DOHH2 (cell line): ENCODE measurements around the gene LTC4S.
A peak's percentile ranks its signal among the peaks of the same experiment; 100 is the strongest.

Source experiments
- H3F3A ChIP-seq: fragments of 200-600 bp; sonication (generic), shearing (Covaris generic); 2 replicates; pipeline ENCODE4 v1.6.0; 2016; ENCODE audit warnings: antibody characterized with exemption, mild to moderate bottlenecking; ENCODE audit not compliant: control insufficient read depth, insufficient read depth
- H3K27ac ChIP-seq: fragments of 200-600 bp; sonication (generic); 2 replicates; pipeline ENCODE4 v1.5.1; 2014; ENCODE audit warnings: low read depth, mild to moderate bottlenecking, low read length, moderate library complexity
- H3K27me3 ChIP-seq: fragments of 200-600 bp; sonication (generic); 2 replicates; pipeline ENCODE4 v1.6.1; 2014; ENCODE audit warnings: mild to moderate bottlenecking, low read length, mixed read lengths; ENCODE audit not compliant: control insufficient read depth
- H3K36me3 ChIP-seq: fragments of 200-600 bp; sonication (generic); 2 replicates; pipeline ENCODE4 v1.6.1; 2014; ENCODE audit warnings: mild to moderate bottlenecking, low read length, moderate library complexity, mixed read lengths; ENCODE audit not compliant: control insufficient read depth
- H3K4me1 ChIP-seq: fragments of 200-600 bp; sonication (generic); 2 replicates; pipeline ENCODE4 v1.6.1; 2014; ENCODE audit warnings: mild to moderate bottlenecking, low read length, mixed read lengths; ENCODE audit not compliant: control insufficient read depth
- H3K4me2 ChIP-seq: fragments of 200-600 bp; sonication (generic); 2 replicates; pipeline ENCODE4 v1.6.0; 2014; ENCODE audit warnings: mild to moderate bottlenecking, low read length, moderate library complexity
- H3K4me3 ChIP-seq: fragments of 200-600 bp; sonication (generic); 2 replicates; pipeline ENCODE4 v1.5.1; 2014; ENCODE audit warnings: mild to moderate bottlenecking, low read length, mixed read lengths
- H3K79me2 ChIP-seq: fragments of 200-600 bp; sonication (generic); 2 replicates; pipeline ENCODE4 v1.6.1; 2014; ENCODE audit warnings: mild to moderate bottlenecking, low read length, mixed read lengths; ENCODE audit not compliant: control insufficient read depth
- H3K9me2 ChIP-seq: fragments of 200-600 bp; sonication (generic); replicated peaks from 2 replicates; pipeline ENCODE4 v1.6.1; 2014; ENCODE audit warnings: mild to moderate bottlenecking, low read length, mixed read lengths; ENCODE audit not compliant: control insufficient read depth
- H3K9me3 ChIP-seq: fragments of 200-600 bp; sonication (generic); 2 replicates; pipeline ENCODE4 v1.6.1; 2014; ENCODE audit warnings: antibody characterized with exemption, low read length, mixed read lengths; ENCODE audit not compliant: control insufficient read depth, insufficient read depth
- H4K20me1 ChIP-seq: fragments of 200-600 bp; sonication (generic); 2 replicates; pipeline ENCODE4 v1.6.0; 2014; ENCODE audit warnings: low read depth, mild to moderate bottlenecking, antibody characterized with exemption, low read length, moderate library complexity; ENCODE audit not compliant: control insufficient read depth, insufficient read depth
- EZH2phosphoT487 ChIP-seq: fragments of 200-600 bp; sonication (generic); IDR thresholded peaks from 2 replicates; pipeline ENCODE4 v1.6.1; 2017; ENCODE audit warnings: borderline replicate concordance, mild to moderate bottlenecking, antibody characterized with exemption, low read length, moderate library complexity, mixed read lengths
- TF ChIP-seq, protein P1 (sequence below): fragments of 200-600 bp; sonication (generic); IDR thresholded peaks from one replicate; pipeline ENCODE4 v1.5.1; 2014; ENCODE audit warnings: antibody characterized with exemption, mild to moderate bottlenecking, low read depth, low read length; ENCODE audit not compliant: poor library complexity, severe bottlenecking

Gene LTC4S

DNA sequence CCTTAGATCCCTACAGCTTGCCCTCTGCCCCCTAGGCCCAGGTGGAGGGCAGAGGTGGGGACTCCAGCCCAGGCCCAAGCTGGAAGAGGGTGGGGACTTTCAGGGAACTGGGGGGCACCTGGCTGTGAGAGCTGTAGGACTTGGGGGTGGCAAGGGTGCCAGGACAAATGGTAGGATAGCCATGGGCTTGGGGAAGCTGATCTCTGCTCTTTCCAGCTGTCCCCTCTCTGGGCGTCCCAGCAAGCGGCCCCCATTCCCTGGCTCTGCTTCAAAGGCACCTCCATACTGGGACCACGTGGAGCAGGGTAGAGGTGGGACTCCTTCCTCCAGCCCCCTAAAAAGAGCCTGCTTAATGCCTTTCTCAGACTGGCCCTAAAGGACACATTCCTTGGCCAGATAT lies 385 bp downstream of the LTC4S start:
- peaks cover 23% of the 10 kb centered on the region for H3K4me1 ChIP-seq
- no peaks in the 10 kb centered on the region; the same call in 1 of the 2 replicates for H3F3A ChIP-seq
- H3K27me3 ChIP-seq: no peaks in the 10 kb centered on the region
- no peak overlapping the region for H3K27ac ChIP-seq
- H3K9me3 ChIP-seq: no peaks in the 10 kb centered on the region
- H3K79me2 ChIP-seq: no peaks in the 10 kb centered on the region
- peaks cover 20% of the 10 kb centered on the region; the same call in 1 of the 2 replicates for H3K36me3 ChIP-seq
- no peak overlapping the region for H3K4me3 ChIP-seq
- no peaks in the 10 kb centered on the region for H4K20me1 ChIP-seq
- H3K9me2 ChIP-seq: no peaks in the 10 kb centered on the region
- TF ChIP-seq EZH2phosphoT487: no peak
- TF ChIP-seq, protein P1, sequence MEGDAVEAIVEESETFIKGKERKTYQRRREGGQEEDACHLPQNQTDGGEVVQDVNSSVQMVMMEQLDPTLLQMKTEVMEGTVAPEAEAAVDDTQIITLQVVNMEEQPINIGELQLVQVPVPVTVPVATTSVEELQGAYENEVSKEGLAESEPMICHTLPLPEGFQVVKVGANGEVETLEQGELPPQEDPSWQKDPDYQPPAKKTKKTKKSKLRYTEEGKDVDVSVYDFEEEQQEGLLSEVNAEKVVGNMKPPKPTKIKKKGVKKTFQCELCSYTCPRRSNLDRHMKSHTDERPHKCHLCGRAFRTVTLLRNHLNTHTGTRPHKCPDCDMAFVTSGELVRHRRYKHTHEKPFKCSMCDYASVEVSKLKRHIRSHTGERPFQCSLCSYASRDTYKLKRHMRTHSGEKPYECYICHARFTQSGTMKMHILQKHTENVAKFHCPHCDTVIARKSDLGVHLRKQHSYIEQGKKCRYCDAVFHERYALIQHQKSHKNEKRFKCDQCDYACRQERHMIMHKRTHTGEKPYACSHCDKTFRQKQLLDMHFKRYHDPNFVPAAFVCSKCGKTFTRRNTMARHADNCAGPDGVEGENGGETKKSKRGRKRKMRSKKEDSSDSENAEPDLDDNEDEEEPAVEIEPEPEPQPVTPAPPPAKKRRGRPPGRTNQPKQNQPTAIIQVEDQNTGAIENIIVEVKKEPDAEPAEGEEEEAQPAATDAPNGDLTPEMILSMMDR: no peak
- peak overlapping the region; percentile 85; the same call in 1 of the 2 replicates for H3K4me2 ChIP-seq

DNA sequence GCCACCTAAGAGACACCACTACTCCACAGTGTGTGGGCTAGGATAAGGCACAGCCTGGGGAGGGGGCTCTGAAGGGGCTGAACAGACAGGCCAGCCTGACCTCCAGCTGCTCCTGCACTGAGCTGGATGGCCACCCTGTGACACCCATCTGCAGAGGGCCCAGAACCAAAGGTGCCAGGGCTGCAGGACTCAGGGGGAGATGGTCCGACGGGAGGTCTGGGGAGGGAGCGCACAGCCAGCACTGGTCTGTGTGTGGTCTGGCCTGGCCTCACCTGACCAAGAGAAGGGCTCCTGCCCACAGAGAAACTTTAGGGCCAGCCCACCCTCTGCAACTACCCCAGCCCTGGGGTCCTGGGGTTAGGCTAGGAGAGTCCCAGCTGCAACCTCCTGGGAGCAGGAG lies 789 bp downstream of the LTC4S start:
- no peak for TF ChIP-seq EZH2phosphoT487
- TF ChIP-seq, protein P1: no peak
- Histone ChIP-seq H3K36me3 (peaks cover 24% of the 10 kb centered on the region; the same call in 1 of the 2 replicates), H4K20me1 (no peaks in the 10 kb centered on the region), H3F3A (no peaks in the 10 kb centered on the region; the same call in 1 of the 2 replicates), H3K4me1 (peaks cover 23% of the 10 kb centered on the region), H3K4me2 (peak overlapping the region; percentile 85), H3K4me3 (peak overlapping the region; percentile 91), H3K9me2 (no peaks in the 10 kb centered on the region), H3K9me3 (no peaks in the 10 kb centered on the region), H3K79me2 (no peaks in the 10 kb centered on the region), H3K27me3 (no peaks in the 10 kb centered on the region), H3K27ac (no peak overlapping the region)

DNA sequence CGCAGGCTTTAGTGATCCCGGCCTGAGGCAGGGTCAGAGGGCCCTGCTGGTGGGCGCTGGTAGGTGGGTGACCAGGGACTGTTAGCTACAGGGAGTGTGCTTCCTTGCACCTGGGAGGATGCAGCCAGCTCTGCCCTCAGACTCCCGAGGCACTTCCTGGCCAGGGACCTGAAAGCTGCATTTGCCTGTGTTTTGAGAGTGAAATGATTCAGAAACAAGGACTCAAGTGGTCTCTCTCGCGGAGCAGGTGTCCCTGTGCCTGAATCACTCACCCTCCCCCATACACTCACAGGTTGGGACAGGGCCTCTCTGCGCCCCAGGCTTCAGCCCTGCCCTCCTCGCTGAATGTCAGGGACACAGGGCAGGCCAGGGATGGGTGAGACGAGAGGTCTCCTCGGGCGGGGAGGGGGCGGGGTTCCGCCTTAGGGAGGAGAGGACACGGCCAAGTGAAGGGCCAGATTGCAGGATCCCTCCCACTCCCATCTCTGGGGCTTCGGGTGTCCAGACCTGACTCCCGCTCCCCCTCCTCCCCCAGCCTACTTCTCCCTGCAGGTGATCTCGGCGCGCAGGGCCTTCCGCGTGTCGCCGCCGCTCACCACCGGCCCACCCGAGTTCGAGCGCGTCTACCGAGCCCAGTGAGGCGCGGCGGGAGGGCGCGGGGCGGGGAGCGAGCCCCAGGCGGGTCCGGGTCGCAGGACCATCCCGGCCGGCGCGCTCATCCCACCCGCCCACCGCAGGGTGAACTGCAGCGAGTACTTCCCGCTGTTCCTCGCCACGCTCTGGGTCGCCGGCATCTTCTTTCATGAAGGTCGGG lies 1.5 kb downstream of the LTC4S start:
- Histone ChIP-seq H3K27ac (no peak overlapping the region), H3K27me3 (no peaks in the 10 kb centered on the region), H3K4me1 (peaks cover 23% of the 10 kb centered on the region), H3F3A (no peaks in the 10 kb centered on the region), H3K4me3 (peak overlapping the region; percentile 91), H4K20me1 (no peaks in the 10 kb centered on the region), H3K9me3 (no peaks in the 10 kb centered on the region), H3K9me2 (no peaks in the 10 kb centered on the region), H3K79me2 (no peaks in the 10 kb centered on the region), H3K4me2 (peak overlapping the region; percentile 85), H3K36me3 (peaks cover 29% of the 10 kb centered on the region; the same call in 1 of the 2 replicates)
- no peak for TF ChIP-seq EZH2phosphoT487
- TF ChIP-seq, protein P1: no peak
